NCI-H1930 (cell line): Measurements from ENCODE around the gene ABCG4.
"Not testable (repeated sequence)": the region's sequence is repeated elsewhere in the genome, so short reads cannot be mapped to it uniquely, and the experiment has no call there.

Experiments
- DNase-seq, 2 experiments: peaks; one replicate each; lab custom pipeline; 2025; lab: John Stamatoyannopoulos, UW

Gene ABCG4

DNA sequence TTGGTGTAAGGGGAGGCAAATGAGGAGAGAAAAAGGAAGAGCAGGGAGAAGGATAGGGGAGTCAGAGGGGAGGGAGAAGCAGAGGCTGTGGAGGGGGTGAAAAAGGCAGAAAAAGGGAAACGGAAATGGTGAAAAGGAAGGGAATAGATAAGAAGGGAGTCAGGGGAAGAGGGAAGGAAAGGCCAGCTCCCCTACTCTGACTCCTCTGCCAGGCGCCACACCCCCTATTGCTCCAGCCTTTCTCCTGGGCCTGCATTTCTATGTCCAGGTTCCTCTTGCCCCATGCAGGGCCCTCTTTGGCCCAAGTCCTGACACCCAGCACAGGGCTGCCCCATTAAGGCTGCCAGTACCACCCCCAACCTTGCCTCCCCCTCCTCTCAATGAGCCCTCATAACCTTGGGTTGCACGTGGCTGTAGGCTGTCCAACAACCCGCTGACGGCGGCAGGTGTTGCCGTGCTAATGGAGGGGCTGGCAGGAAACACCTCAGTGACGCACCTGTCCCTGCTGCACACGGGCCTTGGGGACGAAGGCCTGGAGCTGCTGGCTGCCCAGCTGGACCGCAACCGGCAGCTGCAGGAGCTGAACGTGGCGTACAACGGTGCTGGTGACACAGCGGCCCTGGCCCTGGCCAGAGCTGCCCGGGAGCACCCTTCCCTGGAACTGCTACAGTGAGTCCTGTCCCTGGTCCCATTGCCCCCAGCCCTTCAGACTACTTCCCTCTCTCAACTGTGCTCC is 33.0 kb downstream of the ABCG4 start:
- no peak for DNase-seq

DNA sequence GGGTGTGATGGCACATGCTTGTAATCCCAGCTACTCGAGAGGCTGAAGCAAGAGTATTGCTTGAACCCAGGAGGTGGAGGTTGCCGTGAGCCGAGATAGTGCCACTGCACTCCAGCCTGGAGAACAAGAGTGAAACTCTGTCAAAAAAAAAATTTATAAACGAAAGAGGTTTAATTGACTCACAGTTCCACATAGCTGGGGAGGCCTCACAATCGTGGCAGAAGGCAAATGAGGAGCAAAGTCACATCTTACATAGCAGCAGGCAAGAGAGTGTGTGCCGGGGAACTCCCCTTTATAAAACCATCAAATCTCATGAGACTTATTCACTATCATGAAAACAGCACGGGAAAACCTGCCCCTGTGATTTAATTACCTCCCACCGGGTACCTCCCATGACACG is 35.5 kb downstream of the ABCG4 start:
- DNase-seq: not testable (repeated sequence)

DNA sequence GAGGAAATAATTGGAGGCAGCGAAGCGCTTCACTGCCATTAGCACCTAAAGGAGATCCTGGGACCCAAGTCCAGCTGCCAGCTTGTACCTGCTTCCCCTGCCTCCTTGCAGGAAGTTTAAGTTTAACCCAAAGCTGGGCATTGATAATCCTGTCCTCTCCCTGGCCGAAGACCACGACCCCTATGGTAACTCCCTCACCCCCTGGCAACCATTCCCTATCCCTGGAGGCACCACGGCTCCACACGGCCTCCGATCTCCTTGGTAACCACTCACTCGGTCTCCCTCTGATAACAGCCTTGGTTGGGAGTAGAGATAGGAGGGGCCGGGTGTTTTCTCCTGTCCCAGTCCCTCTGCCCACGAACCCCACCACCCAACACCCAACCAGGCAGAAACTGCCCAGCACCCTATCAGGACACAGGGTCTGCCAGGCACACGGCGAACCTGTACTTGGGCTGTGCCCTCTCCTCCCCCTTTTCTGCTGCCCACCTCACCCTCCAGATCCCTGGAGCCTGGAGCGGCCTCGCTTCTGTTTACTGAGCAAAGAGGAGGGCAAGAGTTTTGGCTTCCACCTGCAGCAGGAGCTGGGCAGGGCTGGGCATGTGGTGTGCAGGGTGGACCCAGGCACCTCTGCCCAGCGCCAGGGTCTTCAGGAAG is 37.3 kb downstream of the ABCG4 start:
- no peak for DNase-seq

DNA sequence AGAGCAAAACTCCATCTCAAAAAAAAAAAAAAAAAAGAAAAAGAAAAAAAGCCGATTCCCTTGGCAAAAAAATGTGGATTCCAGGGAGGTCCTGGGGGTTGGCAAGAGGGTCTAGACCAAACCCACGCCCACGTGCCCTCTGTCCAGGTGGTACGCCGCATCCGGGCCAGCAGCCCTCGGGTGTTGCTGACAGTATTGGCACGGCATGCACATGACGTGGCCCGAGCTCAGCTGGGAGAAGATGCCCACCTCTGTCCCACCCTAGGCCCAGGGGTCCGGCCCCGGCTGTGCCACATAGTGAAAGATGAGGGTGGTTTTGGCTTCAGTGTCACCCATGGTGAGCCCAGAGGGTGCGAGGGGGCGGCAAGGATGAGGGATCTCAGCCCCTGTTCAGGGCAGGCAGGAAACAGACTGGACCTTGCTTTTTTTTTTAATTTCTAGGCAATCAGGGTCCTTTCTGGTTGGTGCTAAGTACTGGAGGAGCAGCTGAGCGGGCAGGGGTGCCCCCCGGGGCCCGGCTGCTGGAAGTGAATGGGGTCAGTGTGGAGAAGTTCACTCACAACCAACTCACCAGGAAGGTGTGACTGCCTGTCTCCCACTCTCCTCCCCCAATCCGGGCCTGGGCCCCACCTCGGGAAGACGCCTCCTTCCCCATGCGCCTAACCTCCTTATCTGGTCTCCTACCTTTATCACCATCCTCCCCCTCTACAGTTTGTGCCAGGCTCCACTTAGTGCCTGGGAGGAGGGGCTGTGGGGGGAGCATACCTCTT is 38.5 kb downstream of the ABCG4 start:
- DNase-seq: no peak

DNA sequence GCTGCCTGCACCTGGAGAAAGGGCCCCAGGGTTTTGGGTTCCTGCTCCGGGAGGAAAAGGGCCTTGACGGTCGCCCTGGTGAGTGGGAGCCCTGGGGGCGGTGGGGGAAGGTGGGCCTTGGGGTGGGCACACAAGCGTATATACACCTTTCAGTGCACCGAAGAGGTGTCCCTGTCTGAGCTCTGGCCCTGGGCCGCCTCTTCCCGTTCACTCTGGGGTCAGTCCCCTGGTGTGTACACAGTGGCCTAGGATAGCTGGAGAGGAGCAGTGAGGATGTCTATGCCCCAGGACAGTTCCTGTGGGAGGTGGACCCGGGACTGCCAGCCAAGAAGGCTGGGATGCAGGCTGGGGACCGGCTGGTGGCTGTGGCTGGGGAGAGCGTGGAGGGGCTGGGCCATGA is 39.2 kb downstream of the ABCG4 start:
- no peak for DNase-seq

DNA sequence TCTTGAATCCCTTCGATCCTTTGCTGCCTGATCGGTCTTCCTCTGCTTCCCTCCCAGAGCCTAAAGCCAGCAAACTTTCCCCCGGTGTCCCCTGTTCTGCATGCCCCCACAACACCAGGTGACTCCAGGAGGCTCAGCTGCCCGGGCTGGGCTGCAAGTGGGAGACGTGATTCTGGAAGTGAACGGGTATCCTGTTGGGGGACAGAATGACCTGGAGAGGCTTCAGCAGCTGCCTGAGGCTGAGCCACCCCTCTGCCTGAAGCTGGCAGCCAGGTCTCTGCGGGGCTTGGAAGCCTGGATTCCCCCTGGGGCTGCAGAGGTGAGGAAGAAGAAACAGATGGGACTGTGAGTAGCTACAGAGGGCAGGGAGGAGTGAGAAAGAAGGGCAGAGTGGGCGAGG is 40.0 kb downstream of the ABCG4 start:
- DNase-seq: no peak

DNA sequence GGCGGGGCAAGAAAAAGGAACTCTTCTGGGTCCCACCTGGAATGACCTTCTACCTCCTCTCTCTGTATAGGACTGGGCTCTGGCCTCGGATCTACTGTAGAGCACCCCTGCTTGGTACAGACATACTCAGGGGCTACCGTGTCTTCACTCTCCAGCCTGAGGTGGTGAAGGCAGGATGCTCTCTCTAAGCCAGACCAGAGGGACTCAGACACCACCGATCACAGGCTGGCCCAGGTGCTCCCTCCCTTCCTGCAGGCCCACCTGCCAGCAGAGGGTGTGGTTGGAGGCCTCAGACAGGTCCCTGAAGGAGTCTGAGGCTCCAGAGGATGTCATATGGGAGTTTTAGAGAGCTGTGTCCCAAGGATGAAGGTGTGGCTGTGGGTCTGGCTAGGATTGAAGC is 40.5 kb downstream of the ABCG4 start:
- no peak for DNase-seq

DNA sequence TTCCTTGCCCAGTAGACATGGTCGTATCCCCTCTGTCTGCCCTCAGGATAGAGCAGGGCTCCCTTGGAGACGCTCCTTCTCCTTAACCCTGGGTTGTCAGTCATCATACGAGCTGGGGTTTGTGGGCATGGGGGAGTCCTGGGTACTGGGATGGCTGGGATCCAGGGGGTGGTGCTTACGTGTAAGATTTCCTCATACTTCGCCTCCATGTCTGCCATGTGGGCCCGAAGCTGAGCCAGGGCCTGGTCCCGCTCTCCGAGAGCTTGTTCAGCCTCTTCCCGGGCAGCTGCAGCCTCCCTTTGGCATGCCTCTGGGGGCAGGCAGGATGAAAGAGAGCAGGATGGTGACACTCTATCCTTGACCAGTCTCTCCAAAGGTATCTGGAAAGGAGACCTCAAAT is 41.7 kb downstream of the ABCG4 start:
- DNase-seq: no peak

DNA sequence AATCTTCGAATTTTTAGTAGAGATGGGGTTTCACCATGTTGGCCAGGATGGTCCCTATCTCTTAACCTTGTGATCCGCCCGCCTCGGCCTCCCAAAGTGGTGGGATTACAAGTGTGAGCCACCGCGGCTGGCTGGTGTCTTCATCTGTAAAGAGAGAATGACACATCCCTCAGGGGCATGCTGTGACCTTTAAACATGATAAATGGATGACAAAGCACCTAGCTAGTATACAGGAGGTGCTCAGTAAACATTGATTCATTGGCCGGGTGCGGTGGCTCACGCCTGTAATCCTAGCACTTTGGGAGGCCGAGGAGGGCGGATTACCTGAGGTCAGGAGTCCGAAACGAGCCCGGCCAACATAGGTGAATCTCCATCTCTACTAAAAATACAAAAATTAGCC is 42.4 kb downstream of the ABCG4 start:
- not testable (repeated sequence) for DNase-seq

DNA sequence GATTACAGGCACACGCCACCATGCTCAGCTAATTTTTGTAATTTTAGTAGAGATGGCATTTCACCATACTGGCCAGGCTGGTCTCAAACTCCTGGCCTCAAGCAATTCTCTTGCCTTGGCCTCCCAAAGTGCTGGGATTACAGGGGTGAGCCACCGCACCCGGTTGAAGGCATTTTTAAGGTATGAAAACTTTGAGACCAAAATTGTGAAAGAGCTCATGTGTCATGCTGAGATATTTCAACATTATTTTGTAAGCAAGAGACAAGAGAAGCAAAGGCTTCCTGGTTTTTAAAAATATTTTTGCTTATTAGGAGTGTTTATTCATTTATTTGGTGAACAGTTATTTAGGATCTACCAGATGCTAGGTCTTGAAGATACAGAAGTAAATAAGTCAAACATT is 43.3 kb downstream of the ABCG4 start:
- DNase-seq: no peak

DNA sequence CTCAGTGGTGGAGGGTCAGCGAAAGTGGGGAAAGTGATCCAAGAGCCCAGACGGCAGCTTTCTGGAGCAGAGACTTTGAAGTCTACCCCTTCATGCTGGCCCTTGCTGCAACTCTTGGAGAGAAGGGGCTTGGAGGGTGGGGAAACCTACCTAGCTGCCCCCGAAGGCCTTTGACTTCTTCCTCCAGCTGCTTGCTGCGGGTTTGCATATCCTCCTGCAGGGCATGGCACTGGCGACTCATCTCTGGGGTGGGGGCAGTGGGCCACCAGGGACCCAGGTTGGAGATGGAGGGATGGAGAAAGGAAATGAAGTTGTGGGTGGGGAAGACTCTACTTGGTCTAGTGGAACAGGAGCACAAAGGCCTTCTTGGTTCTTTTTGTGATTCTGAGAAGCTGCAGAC is 44.1 kb downstream of the ABCG4 start:
- no peak for DNase-seq

DNA sequence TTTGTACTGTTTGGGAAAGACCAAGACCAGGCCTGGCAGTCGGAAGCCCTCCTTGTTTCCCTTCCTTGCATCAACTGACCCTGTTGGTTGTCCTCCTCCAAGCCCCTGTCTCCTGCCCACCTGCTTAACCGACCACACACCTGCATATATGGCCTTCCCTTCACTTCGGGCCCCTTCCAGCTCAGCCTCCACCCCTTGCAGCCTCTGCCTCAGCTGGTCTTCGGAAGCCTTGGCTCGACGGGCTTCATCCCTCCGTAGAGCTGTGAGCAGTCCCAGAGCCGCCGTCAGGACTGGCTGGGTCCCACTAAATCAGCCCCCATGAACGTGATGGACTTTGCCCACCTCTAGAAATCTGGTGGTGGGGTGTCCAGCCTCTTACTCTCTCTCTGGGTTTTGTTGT is 44.8 kb downstream of the ABCG4 start:
- DNase-seq: no peak

DNA sequence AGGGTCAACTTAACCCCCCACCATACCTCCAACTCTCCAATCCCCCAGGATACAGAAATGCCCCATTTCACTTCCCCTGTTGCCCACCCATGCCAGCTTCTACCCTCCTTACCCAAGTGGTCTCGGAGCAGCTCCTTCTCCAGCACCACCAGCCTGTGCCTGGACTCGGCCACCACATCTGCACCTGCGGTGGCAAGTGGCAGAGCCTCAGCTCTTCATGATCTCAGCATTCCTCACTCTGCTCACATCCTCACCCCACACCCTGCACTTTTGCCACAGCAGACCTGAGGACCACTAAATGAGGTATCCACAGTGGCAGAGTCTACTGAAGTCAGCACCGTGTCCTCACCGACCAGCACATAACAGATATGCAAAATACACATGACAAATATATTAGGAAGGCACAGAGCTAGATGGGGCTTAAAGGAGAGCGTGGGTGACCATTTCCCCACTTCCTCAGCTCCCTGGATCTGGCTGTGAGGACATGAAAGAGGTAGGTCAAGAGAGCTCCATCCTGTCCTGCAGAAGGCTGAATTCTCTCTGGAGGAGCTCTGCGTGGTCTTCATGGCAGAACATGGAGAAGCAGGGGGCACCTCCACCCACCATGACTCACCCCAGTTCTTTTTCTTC is 46.1 kb downstream of the ABCG4 start:
- no peak for DNase-seq

DNA sequence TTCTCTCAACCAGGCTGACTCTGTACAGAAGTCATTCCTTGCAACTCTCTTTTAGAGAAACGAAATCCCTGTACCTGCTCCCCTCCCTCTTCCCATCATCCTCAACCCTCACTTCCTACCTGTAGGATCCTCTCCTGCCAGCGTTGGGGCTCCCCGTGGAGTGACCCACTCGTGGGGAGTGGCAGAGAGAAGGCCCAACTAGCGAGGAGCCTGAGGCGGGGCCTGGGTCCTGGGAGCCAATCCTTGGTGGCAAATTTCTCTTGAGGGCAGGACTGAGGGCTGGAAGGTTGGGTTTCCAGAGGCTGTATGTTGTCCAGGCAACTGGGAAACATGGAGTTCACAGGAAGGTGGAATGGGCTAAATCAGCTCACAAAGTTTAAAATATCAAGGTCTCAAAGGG is 46.8 kb downstream of the ABCG4 start:
- no peak for DNase-seq

DNA sequence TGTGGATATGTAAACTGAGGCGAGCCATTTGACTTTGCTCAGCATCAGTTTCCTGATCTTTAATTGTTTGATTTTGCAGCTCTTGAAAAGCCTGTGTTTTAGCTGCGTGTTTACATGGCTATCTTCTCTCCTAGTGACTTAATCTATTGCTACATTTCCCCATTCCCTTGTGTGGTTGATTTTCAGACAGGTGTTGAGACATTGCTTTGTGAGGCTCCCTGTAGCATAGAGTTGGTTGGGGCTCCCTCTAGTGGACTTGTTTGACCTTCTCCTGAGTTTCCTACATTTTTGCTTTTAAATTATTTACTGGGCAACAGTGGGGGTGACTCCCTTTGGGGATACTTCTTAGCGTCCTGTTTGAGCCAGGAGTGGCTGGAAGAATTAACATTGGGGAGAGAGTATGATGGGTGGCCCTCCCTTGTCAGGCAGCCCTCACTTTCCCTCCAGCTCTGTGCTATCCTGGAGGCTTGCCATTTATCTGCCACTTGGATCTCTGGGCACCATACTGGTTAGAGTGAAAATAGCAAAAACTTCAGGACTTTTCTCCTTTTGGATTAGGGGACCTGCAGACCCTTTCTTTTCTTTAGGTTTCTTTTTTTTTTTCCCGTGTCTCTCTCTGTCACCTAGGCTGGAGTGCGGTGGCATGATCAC is 48.1 kb downstream of the ABCG4 start:
- DNase-seq: peak; percentile 68 to 74

DNA sequence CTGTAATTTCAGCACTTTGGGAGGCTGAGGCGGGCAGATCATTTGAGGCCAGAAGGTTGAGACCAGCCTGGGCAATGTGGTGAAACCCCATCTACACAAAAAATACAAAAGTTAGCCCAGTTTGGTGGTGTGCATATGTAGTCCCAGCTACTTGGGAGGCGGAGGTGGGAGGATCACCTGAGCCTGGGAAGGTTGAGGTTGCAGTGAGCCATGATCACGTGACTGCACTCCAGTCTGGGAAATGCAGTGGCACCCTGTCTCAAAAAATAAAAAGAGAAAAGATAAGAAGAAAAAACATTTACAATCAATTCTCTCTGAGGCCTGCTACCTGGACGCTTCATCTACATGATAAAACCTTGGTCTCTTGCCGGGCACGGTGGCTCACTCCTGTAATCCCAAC is 50.1 kb downstream of the ABCG4 start:
- no peak for DNase-seq

DNA sequence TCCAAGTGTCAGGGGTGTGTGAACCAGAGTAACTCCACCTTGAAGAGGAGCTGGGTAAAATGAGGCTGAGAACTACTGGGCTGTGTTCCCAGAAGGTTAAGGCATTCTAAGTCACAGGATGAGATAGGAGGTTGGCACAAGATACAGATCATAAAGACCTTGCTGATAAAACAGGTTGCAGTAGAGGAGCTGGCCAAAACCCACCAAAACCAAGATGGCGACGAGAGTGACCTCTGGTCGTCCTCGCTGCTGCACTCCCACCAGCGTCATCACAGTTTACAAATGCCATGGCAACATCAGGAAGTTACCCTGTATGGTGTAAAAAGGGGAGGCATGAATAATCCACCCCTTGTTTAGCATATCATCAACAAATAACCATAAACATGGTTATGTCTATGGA is 52.4 kb downstream of the ABCG4 start:
- not testable (repeated sequence) for DNase-seq

DNA sequence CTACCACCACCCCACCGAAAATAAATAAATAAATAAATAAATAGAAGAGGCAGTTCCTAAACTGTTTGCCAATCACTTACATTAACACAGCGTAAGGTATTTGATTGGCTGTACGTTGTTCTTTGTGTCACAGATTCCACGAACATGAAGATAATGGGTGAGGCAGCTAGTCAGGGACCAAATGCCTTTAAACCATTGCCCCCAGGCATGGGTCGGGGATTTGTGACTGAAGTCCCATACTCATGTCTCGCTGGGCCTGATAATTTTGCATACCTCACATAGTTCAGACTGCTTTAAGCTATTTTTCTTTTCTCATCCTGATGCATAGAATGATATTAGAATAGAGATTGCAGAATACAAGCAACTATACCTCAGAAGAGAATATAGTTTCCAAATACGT is 53.7 kb downstream of the ABCG4 start:
- no peak for DNase-seq

DNA sequence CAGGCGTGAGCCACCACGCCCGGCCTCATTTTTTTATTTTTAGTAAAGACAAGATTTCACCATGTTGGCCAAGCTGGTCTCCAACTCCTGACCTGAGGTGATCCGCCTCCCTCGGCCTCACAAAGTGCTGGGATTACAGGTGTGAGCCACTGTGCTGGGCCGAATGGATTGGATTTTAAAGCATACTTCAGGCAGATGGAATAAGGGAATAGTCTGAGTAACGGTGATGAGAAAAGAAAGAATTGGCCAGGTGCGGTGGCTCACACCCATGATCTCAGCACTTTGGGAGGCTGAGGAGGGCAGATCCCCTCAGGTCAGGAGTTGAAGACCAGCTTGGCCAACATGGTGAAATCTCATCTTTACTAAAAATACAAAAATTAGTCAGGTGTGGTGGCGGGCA is 55.2 kb downstream of the ABCG4 start:
- DNase-seq: no peak

DNA sequence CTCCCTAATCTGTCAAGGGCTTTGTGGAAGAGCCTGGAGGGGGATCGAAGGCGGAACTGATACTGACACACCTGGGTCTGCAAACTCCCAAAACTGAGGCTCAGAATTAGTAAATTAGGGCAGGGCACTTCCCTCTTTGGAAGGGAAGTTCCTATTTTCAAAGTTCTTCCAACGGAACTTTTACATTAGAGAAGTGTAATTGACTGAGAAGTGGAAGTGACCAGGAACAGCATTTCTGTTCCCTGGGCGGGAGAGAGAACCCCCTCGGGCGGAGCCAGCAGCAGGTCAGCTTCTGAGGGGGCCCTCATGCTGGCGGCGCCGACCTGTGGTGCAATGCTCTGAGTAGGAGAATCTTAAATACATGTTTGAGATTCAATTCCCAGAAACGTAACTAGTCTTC is 56.2 kb downstream of the ABCG4 start:
- DNase-seq: no peak

DNA sequence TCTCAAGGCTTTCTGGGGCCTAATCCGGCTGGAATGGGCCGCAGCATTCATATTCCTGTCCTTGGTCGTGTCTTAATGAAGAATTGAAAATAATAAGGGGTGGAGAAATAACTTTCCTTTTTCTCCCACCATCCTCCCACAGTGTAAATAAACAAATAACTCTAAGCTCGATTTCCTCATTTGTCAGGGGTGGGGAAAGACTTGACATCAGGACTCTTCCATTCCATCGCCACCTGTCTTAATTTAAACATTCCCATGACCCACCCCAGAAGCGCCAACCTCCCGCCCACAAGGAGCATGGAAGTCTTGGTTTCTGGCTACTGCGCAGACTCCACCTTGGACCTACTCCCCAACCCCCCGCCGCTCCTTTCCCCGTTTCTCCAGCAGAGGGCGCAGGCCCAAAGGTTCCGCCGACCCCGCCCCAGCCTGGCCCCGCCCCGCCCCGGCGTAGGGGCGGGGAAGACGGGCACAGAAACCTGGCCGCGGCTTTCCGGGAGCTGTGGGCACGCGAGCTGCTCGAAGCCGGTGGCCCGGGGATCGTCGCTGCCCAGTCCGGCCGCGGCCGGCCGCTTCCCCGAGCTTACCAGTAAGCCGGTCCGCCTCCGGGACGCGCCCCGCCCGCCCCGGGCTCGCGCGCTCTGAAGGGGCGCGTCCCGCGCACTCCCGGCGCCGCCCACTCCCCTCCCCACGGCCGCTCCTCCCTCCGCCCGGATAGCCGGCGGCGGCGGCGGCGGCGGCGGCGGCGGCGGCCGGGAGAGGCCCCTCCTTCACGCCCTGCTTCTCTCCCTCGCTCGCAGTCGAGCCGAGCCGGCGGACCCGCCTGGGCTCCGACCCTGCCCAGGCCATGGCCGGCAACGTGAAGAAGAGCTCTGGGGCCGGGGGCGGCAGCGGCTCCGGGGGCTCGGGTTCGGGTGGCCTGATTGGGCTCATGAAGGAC is 57.0 kb downstream of the ABCG4 start, which contains the start of gene CBL:
Gene CBL, plus strand, starts transcription at position 766 of the 937 bp plus-strand sequence. Its CDS starts 79 bp downstream, at position 845.
- peak; percentile 76 to 91 for DNase-seq
